GM23248 (cell line): Measurements from ENCODE around the gene COL11A1. TPM values are rescaled to one million over a fixed set of nuclear protein-coding genes. Genes with fewer than 3 reads are reported as not detected.
"Not testable (repeated sequence)": the region's sequence is repeated elsewhere in the genome, so short reads cannot be mapped to it uniquely, and the experiment has no call there.

Source experiments
- DNase-seq: peaks from one replicate; pipeline ENCODE4 v3.0.0-alpha.2; 2015
- H2AFZ ChIP-seq: fragments of 200-600 bp; sonication (generic); 2 replicates; pipeline ENCODE4 v1.6.1; 2016; ENCODE audit warnings: antibody characterized with exemption
- H3F3A ChIP-seq: fragments of 200-600 bp; sonication (generic); 2 replicates; pipeline ENCODE4 v1.6.1; 2016; ENCODE audit warnings: mild to moderate bottlenecking, antibody characterized with exemption, mixed run types; ENCODE audit not compliant: insufficient read depth
- H3K27ac ChIP-seq: fragments of 200-600 bp; sonication (generic); 2 replicates; pipeline ENCODE4 v1.5.1; 2016; ENCODE audit warnings: mild to moderate bottlenecking
- H3K27me3 ChIP-seq: fragments of 200-600 bp; sonication (generic); replicated peaks from 2 replicates; pipeline ENCODE4 v1.6.1; 2016; ENCODE audit warnings: mild to moderate bottlenecking; ENCODE audit not compliant: insufficient read depth
- H3K36me3 ChIP-seq: fragments of 200-600 bp; sonication (generic); 2 replicates; pipeline ENCODE4 v1.6.1; 2016; ENCODE audit warnings: low read depth, mild to moderate bottlenecking
- H3K4me1 ChIP-seq: fragments of 200-600 bp; sonication (generic); 2 replicates; pipeline ENCODE4 v1.6.1; 2016; ENCODE audit warnings: mild to moderate bottlenecking; ENCODE audit not compliant: insufficient read depth
- H3K4me2 ChIP-seq: fragments of 200-600 bp; sonication (generic); one replicate; pipeline ENCODE4 v1.6.1; 2016; ENCODE audit warnings: mild to moderate bottlenecking; ENCODE audit not compliant: unreplicated experiment
- H3K4me3 ChIP-seq: fragments of 200-600 bp; sonication (generic); 2 replicates; pipeline ENCODE4 v1.5.1; 2016; ENCODE audit warnings: mild to moderate bottlenecking
- H3K79me2 ChIP-seq: fragments of 200-600 bp; sonication (generic); 2 replicates; pipeline ENCODE4 v1.6.1; 2016; ENCODE audit warnings: mild to moderate bottlenecking; ENCODE audit not compliant: insufficient read depth
- H3K9ac ChIP-seq: fragments of 200-600 bp; sonication (generic); 2 replicates; pipeline ENCODE4 v1.6.1; 2016; ENCODE audit warnings: mild to moderate bottlenecking
- H3K9me2 ChIP-seq: fragments of 200-600 bp; sonication (generic); 2 replicates; pipeline ENCODE4 v1.6.1; 2016; ENCODE audit warnings: mixed run types, mild to moderate bottlenecking, moderate library complexity; ENCODE audit not compliant: insufficient read depth
- H3K9me3 ChIP-seq: fragments of 200-600 bp; sonication (generic); one replicate; pipeline ENCODE4 v1.6.1; 2017; ENCODE audit warnings: low read depth
- H4K20me1 ChIP-seq: fragments of 200-600 bp; sonication (generic); 2 replicates; pipeline ENCODE4 v1.6.0; 2016; ENCODE audit not compliant: insufficient read depth
- EZH2 ChIP-seq: fragments of 200-600 bp; sonication (generic); IDR thresholded peaks from 2 replicates; pipeline ENCODE4 v1.6.1; 2018; ENCODE audit warnings: antibody characterized with exemption, mild to moderate bottlenecking; ENCODE audit not compliant: insufficient read depth, poor library complexity, severe bottlenecking
- EZH2phosphoT487 ChIP-seq: fragments of 200-600 bp; sonication (generic); IDR thresholded peaks from 2 replicates; pipeline ENCODE4 v1.6.1; 2018; ENCODE audit warnings: antibody characterized with exemption, moderate library complexity, mild to moderate bottlenecking, low read depth; ENCODE audit not compliant: insufficient read depth
- WGBS, 2 experiments: methylation state at CpG; one replicate each; pipeline ENCODE4 v1.1.6; 2015 to 2017; ENCODE audit warnings: low lambda C conversion rate in 2 of 2, low coverage in 1 of 2; ENCODE audit errors: missing lambda C conversion rate in 2 of 2; 5-methylcytosine and 5-hydroxymethylcytosine counted together
- in situ Hi-C: fragments of 300-500 bp; cut with MboI; formaldehyde crosslinking; loops from 2 replicates; pipeline ENCODE4 v1.15.0; 2020
- polyA plus RNA-seq: library from polyadenylated mRNA; unstranded; fragments of >200 nt; fragmentation: Nextera tagmentation; extraction: Ambion mirVana; gene quantifications from 2 replicates; pipeline ENCODE4 v1.2.1, GENCODE V29; 2016
- total RNA-seq: library from RNA; depleted of rRNA; stranded (reverse); fragments of >200 nt; shearing (Covaris generic); gene quantifications from 2 replicates; pipeline ENCODE4 v1.2.3, GENCODE V29; 2014

Gene COL11A1
- total and polyA plus RNA-seq, 2 experiments from 2014 or later, result 7.1 to 10.2 TPM

- 19 to 43% methylated on average over 2 of the region's 2 CpGs for WGBS, 2 experiments
- in situ Hi-C loops, result no loop called here
- no peaks in the 10 kb centered on the region for H3K27me3 ChIP-seq
Measured at GRCh38 chr1:103063921-103064320, 44.4 kb downstream of the COL11A1 start.

GRCh38 chr1:103058391-103058790, 49.9 kb downstream of the COL11A1 start:
- Histone ChIP-seq H3K27ac (no peak overlapping the region), H3K4me3 (no peak overlapping the region), H3F3A (no peaks in the 10 kb centered on the region), H3K4me1 (no peaks in the 10 kb centered on the region), H3K9ac (no peak overlapping the region), H3K27me3 (no peaks in the 10 kb centered on the region), H3K4me2 (no peak overlapping the region), H2AFZ (no peak overlapping the region), H3K9me2 (no peaks in the 10 kb centered on the region), H3K79me2 (no peaks in the 10 kb centered on the region), H3K36me3 (no peaks in the 10 kb centered on the region), H3K9me3 (no peaks in the 10 kb centered on the region), H4K20me1 (no peaks in the 10 kb centered on the region)
- DNase-seq, result no peak
- in situ Hi-C loops, result no loop called here
- TF ChIP-seq EZH2phosphoT487, result no peak
- TF ChIP-seq EZH2, result no peak

More at GRCh38 chr1:103063921-103064320, 44.4 kb downstream of the COL11A1 start:
- H3K4me1 ChIP-seq, result no peaks in the 10 kb centered on the region
- no peak for DNase-seq
- H3K79me2 ChIP-seq, result no peaks in the 10 kb centered on the region
- H3K9me3 ChIP-seq, result peaks cover 3% of the 10 kb centered on the region
- no peaks in the 10 kb centered on the region for H3F3A ChIP-seq
- TF ChIP-seq EZH2 (no peak), EZH2phosphoT487 (no peak)
- no peak overlapping the region for H3K27ac ChIP-seq
- H3K36me3 ChIP-seq, result no peaks in the 10 kb centered on the region
- no peak overlapping the region for H2AFZ ChIP-seq
- no peak overlapping the region for H3K4me2 ChIP-seq
- H3K4me3 ChIP-seq, result no peak overlapping the region
- no peak overlapping the region for H3K9ac ChIP-seq
- no peaks in the 10 kb centered on the region for H3K9me2 ChIP-seq
- H4K20me1 ChIP-seq, result no peaks in the 10 kb centered on the region

- Histone ChIP-seq H3K9me3 (no peaks in the 10 kb centered on the region), H3K4me3 (no peak overlapping the region), H3K36me3 (no peaks in the 10 kb centered on the region), H3F3A (no peaks in the 10 kb centered on the region), H3K9me2 (no peaks in the 10 kb centered on the region), H3K9ac (no peak overlapping the region), H2AFZ (no peak overlapping the region), H3K27ac (no peak overlapping the region), H3K27me3 (no peaks in the 10 kb centered on the region), H3K4me2 (no peak overlapping the region), H3K4me1 (no peaks in the 10 kb centered on the region), H3K79me2 (no peaks in the 10 kb centered on the region), H4K20me1 (no peaks in the 10 kb centered on the region)
- WGBS, 2 experiments, result 37 to 45% methylated on average over 1 of the region's 1 CpG
- TF ChIP-seq EZH2phosphoT487, result no peak
- no peak for TF ChIP-seq EZH2
- DNase-seq, result no peak
- in situ Hi-C loops, result no loop called here
Measured at GRCh38 chr1:103056423-103056822, 51.9 kb downstream of the COL11A1 start.

DNA sequence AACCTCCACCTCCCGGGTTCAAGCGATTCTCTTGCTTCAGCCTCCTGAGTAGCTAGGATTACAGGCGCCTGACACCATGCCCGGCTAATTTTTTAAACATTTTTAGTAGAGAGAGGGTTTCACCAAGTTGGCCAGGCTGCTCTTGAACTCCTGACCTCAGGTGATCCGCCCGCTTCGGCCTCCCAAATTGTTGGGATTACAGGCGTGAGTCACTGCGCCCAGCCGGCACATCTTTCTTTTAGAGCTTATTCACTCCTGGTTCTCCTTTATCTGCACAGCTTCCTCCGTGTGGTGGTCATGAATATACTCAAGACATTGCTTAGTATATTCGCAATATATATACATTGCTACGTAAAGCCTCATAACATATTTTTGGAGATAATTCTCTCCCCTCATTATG, 80.2 kb downstream of the COL11A1 start:
- H3K4me1 ChIP-seq, H3K9me2 ChIP-seq, DNase-seq, H3K4me2 ChIP-seq, H3F3A ChIP-seq, H3K27ac ChIP-seq, H3K9me3 ChIP-seq, H3K4me3 ChIP-seq, in situ Hi-C loops, H3K9ac ChIP-seq, H3K79me2 ChIP-seq, H3K27me3 ChIP-seq, H2AFZ ChIP-seq, H3K36me3 ChIP-seq, H4K20me1 ChIP-seq: not testable (repeated sequence)
- WGBS, 2 experiments, result 60 to 64% methylated on average over 13 of the region's 13 CpGs

DNA sequence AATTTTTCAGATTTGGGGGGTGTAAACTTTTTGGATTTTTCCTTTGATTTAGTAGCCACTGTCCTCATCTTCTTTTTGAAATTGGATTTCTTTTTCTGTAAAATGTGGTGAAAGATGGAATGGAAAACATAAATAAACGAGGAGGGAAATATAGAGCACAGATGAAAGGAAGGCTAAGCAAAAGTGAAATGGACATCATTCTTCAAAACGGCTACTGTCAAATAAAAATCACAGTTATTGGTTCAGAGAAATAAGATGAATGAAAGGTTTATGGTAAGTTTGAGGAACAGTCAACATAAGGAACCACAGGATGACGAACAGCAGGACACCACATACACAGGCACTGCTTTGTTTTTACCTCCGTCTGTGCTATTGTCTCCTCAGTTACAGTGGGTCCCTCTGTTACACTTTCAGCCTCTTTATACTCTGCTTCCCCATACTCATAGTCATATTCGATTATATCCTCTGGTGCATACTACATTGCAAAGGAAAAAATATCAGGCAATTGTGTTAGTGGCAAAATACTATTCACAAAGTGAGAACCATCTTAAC, 82.4 kb downstream of the COL11A1 start:
- H3K36me3 ChIP-seq, result no peaks in the 10 kb centered on the region
- no peaks in the 10 kb centered on the region for H3K27me3 ChIP-seq
- no peaks in the 10 kb centered on the region for H3K79me2 ChIP-seq
- no peak overlapping the region; the same call in 1 of the 2 replicates for H2AFZ ChIP-seq
- in situ Hi-C loops, result no loop called here
- TF ChIP-seq EZH2phosphoT487, result no peak
- no peak for TF ChIP-seq EZH2
- H3K4me2 ChIP-seq, result no peak overlapping the region
- no peaks in the 10 kb centered on the region for H4K20me1 ChIP-seq
- DNase-seq, result no peak
- H3K9me3 ChIP-seq, result no peaks in the 10 kb centered on the region
- no peaks in the 10 kb centered on the region for H3K9me2 ChIP-seq
- H3K27ac ChIP-seq, result no peak overlapping the region
- H3K9ac ChIP-seq, result no peak overlapping the region
- 12 to 13% methylated on average over 5 of the region's 5 CpGs for WGBS, 2 experiments
- H3K4me3 ChIP-seq, result no peak overlapping the region
- no peaks in the 10 kb centered on the region for H3F3A ChIP-seq
- no peaks in the 10 kb centered on the region for H3K4me1 ChIP-seq
